ENCODE results near the gene ARL5A. TPM values are rescaled to one million over a fixed set of nuclear protein-coding genes. Genes with fewer than 3 reads are reported as not detected.
A peak's percentile ranks its signal among the peaks of the same experiment; 100 is the strongest.

ARL5A gene
- total RNA-seq, 1 experiment from 2014 or later: 76.7 TPM

- no peak for DNase-seq (ENCODE audit: low spot score)
These were observed 61.6 kb downstream of the ARL5A start for GRCh38 chr2:151766437-151767153.

GRCh38 chr2:151765760-151766410 is 62.3 kb downstream of the ARL5A start:
- no peak for DNase-seq (ENCODE audit: low spot score)

- no peak for DNase-seq (ENCODE audit: low spot score)
These were observed 65.5 kb downstream of the ARL5A start for GRCh38 chr2:151762694-151763093.

- DNase-seq (ENCODE audit: low spot score): no peak
These were observed 66.5 kb downstream of the ARL5A start for GRCh38 chr2:151761687-151762086.

- no peak for DNase-seq (ENCODE audit: low spot score)
These were observed 67.0 kb downstream of the ARL5A start for GRCh38 chr2:151761193-151761592.

- peak; percentile 12 for DNase-seq (ENCODE audit: low spot score)
These were observed 68.0 kb downstream of the ARL5A start for GRCh38 chr2:151760139-151760650.

- DNase-seq (ENCODE audit: low spot score): no peak
These were observed 69.5 kb downstream of the ARL5A start for GRCh38 chr2:151758744-151759143.

- no peak for DNase-seq (ENCODE audit: low spot score)
These were observed 70.4 kb downstream of the ARL5A start for GRCh38 chr2:151757861-151758260.

- no peak for DNase-seq (ENCODE audit: low spot score)
These were observed 71.4 kb downstream of the ARL5A start for GRCh38 chr2:151756820-151757219.

GRCh38 chr2:151754253-151754897 is 73.8 kb downstream of the ARL5A start:
- DNase-seq (ENCODE audit: low spot score): no peak

GRCh38 chr2:151753540-151753939 is 74.7 kb downstream of the ARL5A start:
- no peak for DNase-seq (ENCODE audit: low spot score)

Other genes with a start within 250 kb of the ARL5A start
- gene NEB, start 93.9 kb downstream of the ARL5A start, total RNA-seq (2014; rRNA removed; shearing (Covaris generic)): not detected in 2 replicates